PC-9 (cell line): ENCODE results near the gene DNAH7. TPM values are rescaled to one million over a fixed set of nuclear protein-coding genes. Genes with fewer than 3 reads are reported as not detected.

Experiments used
- BruUV-seq: library from RNA; stranded (reverse); fragments of 400-500 nt; replicated peaks from 2 replicates; lab custom pipeline; 2021; lab: Mats Ljungman, UMichigan
- CTCF ChIA-PET: fragments of 300-600 bp; sonication (Branson Sonifier 250); formaldehyde crosslinking; loops from one replicate; lab custom pipeline; 2022; ENCODE audit warnings: antibody characterized with exemption; lab: Charles Lee
- POLR2A ChIA-PET: fragments of 300-600 bp; sonication (Branson Sonifier 250); formaldehyde crosslinking; loops from one replicate; lab custom pipeline; 2022; ENCODE audit warnings: antibody characterized with exemption; ENCODE audit not compliant: unreplicated experiment; lab: Charles Lee
- DNase-seq, 2 experiments: peaks; one replicate each; pipeline versions ENCODE4 v3.0.0 to v3.0.0-alpha.2; 2015 to 2022; ENCODE audit warnings: mixed read lengths in 1 of 2
- H2AFZ ChIP-seq: fragments of 200-600 bp; sonication (generic); 2 replicates; pipeline ENCODE4 v1.8.1; 2017; ENCODE audit warnings: antibody characterized with exemption
- H3F3A ChIP-seq: fragments of 200-600 bp; sonication (generic); 2 replicates; pipeline ENCODE4 v1.8.1; 2017; ENCODE audit warnings: antibody characterized with exemption, mild to moderate bottlenecking, low read depth; ENCODE audit not compliant: insufficient read depth
- H3K27ac ChIP-seq: fragments of 200-600 bp; sonication (generic); 2 replicates; pipeline ENCODE4 v1.6.1; 2016; ENCODE audit warnings: mixed run types
- H3K27me3 ChIP-seq: fragments of 200-600 bp; sonication (generic); 2 replicates; pipeline ENCODE4 v1.6.1; 2016; ENCODE audit warnings: low read depth, mixed run types; ENCODE audit not compliant: insufficient read depth
- H3K36me3 ChIP-seq: fragments of 200-600 bp; sonication (generic); 2 replicates; pipeline ENCODE4 v1.6.1; 2016; ENCODE audit warnings: low read depth, mixed run types
- H3K4me1 ChIP-seq: fragments of 200-600 bp; sonication (generic); replicated peaks from 2 replicates; pipeline ENCODE4 v1.6.1; 2016; ENCODE audit warnings: mixed run types; ENCODE audit not compliant: insufficient read depth
- H3K4me2 ChIP-seq: fragments of 200-600 bp; sonication (generic); 2 replicates; pipeline ENCODE4 v1.6.1; 2017; ENCODE audit warnings: mixed run types
- H3K4me3 ChIP-seq: fragments of 200-600 bp; sonication (generic); 2 replicates; pipeline ENCODE4 v1.6.1; 2016; ENCODE audit warnings: mixed run types
- H3K79me2 ChIP-seq: fragments of 200-600 bp; sonication (generic); 2 replicates; pipeline ENCODE4 v1.6.1; 2017; ENCODE audit warnings: low read depth, mixed run types
- H3K9me2 ChIP-seq: fragments of 200-600 bp; sonication (generic); 2 replicates; pipeline ENCODE4 v1.8.1; 2017; ENCODE audit warnings: mild to moderate bottlenecking; ENCODE audit not compliant: insufficient read depth
- H3K9me3 ChIP-seq: fragments of 200-600 bp; sonication (generic); 2 replicates; pipeline ENCODE4 v1.8.1; 2016; ENCODE audit warnings: low read depth; ENCODE audit not compliant: insufficient read depth
- H4K20me1 ChIP-seq: fragments of 200-600 bp; sonication (generic); 2 replicates; pipeline ENCODE4 v1.8.1; 2017; ENCODE audit not compliant: insufficient read depth
- CTCF ChIP-seq: fragments of 200-600 bp; sonication (generic); conservative IDR thresholded peaks from 2 replicates; pipeline ENCODE4 v1.6.1; 2017; ENCODE audit warnings: mixed run types, antibody characterized with exemption, mild to moderate bottlenecking, moderate library complexity
- EZH2 ChIP-seq: fragments of 200-600 bp; sonication (generic); IDR thresholded peaks from 2 replicates; pipeline ENCODE4 v1.8.0; 2017; ENCODE audit warnings: antibody characterized with exemption, low read depth
- intact Hi-C: fragments of 100-400 bp; cut with micrococcal nuclease; formaldehyde crosslinking; loops from one replicate; pipeline ENCODE4 v1.10.0; 2022; ENCODE audit not compliant: unreplicated experiment
- total RNA-seq: library from RNA; stranded (reverse); gene quantifications from 2 replicates; pipeline ENCODE4 v1.2.3, GENCODE V29; 2021

DNAH7 gene
- total RNA-seq, 1 experiment from 2014 or later, result 3.8 TPM

GRCh38 chr2:195967336-195967735 is 101.3 kb downstream of the DNAH7 start:
- POLR2A ChIA-PET, result no interaction called here
- Histone ChIP-seq H4K20me1 (no peaks in the 10 kb centered on the region), H3K9me2 (no peaks in the 10 kb centered on the region), H3K36me3 (no peaks in the 10 kb centered on the region), H3F3A (no peaks in the 10 kb centered on the region), H3K27ac (no peak overlapping the region), H3K4me3 (no peak overlapping the region), H3K9me3 (no peaks in the 10 kb centered on the region), H3K79me2 (no peaks in the 10 kb centered on the region), H2AFZ (no peak overlapping the region), H3K4me2 (no peak overlapping the region), H3K27me3 (no peaks in the 10 kb centered on the region), H3K4me1 (no peaks in the 10 kb centered on the region)
- no peak for DNase-seq
- no TSS peak for BruUV-seq
- intact Hi-C loops, result no loop called here
- TF ChIP-seq EZH2 (no peak), CTCF (no peak)
- CTCF ChIA-PET, result no interaction called here

GRCh38 chr2:195961873-195962272 is 106.8 kb downstream of the DNAH7 start:
- H3K27me3 ChIP-seq, result no peaks in the 10 kb centered on the region
- no peaks in the 10 kb centered on the region for H3F3A ChIP-seq
- intact Hi-C loops, result no loop called here
- H3K9me2 ChIP-seq, result no peaks in the 10 kb centered on the region
- BruUV-seq, result no TSS peak
- H3K27ac ChIP-seq, result no peak overlapping the region
- no peak overlapping the region for H3K4me2 ChIP-seq
- POLR2A ChIA-PET, result no interaction called here
- no peaks in the 10 kb centered on the region for H3K9me3 ChIP-seq
- no peaks in the 10 kb centered on the region for H4K20me1 ChIP-seq
- H3K4me1 ChIP-seq, result no peaks in the 10 kb centered on the region
- H2AFZ ChIP-seq, result no peak overlapping the region
- H3K79me2 ChIP-seq, result no peaks in the 10 kb centered on the region
- CTCF ChIA-PET, result no interaction called here
- DNase-seq, result no peak
- H3K36me3 ChIP-seq, result no peaks in the 10 kb centered on the region
- no peak overlapping the region for H3K4me3 ChIP-seq
- TF ChIP-seq CTCF (no peak), EZH2 (no peak)

GRCh38 chr2:195959341-195959740 is 109.3 kb downstream of the DNAH7 start:
- Histone ChIP-seq H3K27me3 (no peaks in the 10 kb centered on the region), H3F3A (no peaks in the 10 kb centered on the region), H4K20me1 (no peaks in the 10 kb centered on the region), H3K27ac (no peak overlapping the region), H3K4me1 (no peaks in the 10 kb centered on the region), H3K36me3 (no peaks in the 10 kb centered on the region), H3K4me2 (no peak overlapping the region), H3K9me2 (no peaks in the 10 kb centered on the region), H2AFZ (no peak overlapping the region), H3K9me3 (no peaks in the 10 kb centered on the region), H3K4me3 (no peak overlapping the region), H3K79me2 (no peaks in the 10 kb centered on the region)
- intact Hi-C loops, result no loop called here
- ChIA-PET POLR2A (no interaction called here), CTCF (no interaction called here)
- no peak for DNase-seq
- no TSS peak for BruUV-seq
- TF ChIP-seq EZH2, result no peak
- no peak for TF ChIP-seq CTCF
